22Rv1 (cell line): ENCODE results near the gene PARP8.

ENCODE experiments used
- ZFX ChIP-seq: fragments of 450-650 bp; IDR thresholded peaks from 2 replicates; pipeline ENCODE4 v1.6.1; 2017; ENCODE audit warnings: antibody characterized with exemption, borderline replicate concordance
- TF ChIP-seq, protein P1 (sequence below): fragments of 450-650 bp; IDR thresholded peaks from 2 replicates; pipeline ENCODE4 v1.5.1; 2017; ENCODE audit warnings: mild to moderate bottlenecking

DNA sequence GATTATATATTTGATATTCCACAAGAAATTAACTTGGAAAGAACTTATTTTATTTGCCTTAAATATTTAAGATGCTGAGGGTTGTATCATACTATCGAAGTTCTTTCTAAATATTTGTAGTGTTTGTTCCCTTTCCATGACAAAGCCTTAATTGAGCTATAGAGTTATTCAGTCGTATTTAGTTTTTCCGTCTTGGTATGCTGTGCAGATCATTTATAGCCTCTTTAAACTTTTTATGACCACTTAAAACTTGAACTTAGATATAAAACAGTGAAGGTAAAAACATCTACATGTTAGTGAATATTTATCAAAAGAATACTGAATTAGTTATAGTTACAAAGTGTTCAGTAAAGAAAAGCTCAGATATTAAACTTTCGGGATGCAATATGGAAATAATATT, 74.4 kb downstream of the PARP8 start:
- TF ChIP-seq, protein P1, sequence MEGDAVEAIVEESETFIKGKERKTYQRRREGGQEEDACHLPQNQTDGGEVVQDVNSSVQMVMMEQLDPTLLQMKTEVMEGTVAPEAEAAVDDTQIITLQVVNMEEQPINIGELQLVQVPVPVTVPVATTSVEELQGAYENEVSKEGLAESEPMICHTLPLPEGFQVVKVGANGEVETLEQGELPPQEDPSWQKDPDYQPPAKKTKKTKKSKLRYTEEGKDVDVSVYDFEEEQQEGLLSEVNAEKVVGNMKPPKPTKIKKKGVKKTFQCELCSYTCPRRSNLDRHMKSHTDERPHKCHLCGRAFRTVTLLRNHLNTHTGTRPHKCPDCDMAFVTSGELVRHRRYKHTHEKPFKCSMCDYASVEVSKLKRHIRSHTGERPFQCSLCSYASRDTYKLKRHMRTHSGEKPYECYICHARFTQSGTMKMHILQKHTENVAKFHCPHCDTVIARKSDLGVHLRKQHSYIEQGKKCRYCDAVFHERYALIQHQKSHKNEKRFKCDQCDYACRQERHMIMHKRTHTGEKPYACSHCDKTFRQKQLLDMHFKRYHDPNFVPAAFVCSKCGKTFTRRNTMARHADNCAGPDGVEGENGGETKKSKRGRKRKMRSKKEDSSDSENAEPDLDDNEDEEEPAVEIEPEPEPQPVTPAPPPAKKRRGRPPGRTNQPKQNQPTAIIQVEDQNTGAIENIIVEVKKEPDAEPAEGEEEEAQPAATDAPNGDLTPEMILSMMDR: no peak
- TF ChIP-seq ZFX: no peak
